ENCODE results near the gene PRR30. TPM values are rescaled to one million over a fixed set of nuclear protein-coding genes. Genes with fewer than 3 reads are reported as not detected.

Gene PRR30
- not detected in 2 replicates for total RNA-seq

DNA sequence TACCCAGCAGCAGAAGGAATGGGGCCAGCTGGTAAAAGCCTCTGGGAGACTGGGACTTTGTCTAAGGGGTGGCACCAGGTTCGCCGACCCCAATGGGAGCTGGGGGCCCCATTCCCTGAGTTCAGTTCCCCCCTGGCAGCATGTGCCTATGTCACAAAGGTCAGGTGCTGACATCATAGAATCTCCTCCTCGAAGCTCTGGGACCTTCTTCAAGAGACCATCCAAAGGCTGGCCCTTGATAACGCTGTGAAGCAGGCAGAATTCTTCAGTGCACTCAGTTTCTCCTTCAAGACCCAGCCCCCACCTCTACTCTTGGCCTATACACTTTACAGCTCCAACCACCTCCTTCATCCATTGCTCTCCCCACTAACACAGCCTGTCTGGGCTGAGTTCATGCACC lies at the start of gene PRR30:
PRR30 (minus strand) TSS at position 101 of the 400 bp plus-strand sequence. CDS start 1,081 bp downstream, outside the sequence.

DNA sequence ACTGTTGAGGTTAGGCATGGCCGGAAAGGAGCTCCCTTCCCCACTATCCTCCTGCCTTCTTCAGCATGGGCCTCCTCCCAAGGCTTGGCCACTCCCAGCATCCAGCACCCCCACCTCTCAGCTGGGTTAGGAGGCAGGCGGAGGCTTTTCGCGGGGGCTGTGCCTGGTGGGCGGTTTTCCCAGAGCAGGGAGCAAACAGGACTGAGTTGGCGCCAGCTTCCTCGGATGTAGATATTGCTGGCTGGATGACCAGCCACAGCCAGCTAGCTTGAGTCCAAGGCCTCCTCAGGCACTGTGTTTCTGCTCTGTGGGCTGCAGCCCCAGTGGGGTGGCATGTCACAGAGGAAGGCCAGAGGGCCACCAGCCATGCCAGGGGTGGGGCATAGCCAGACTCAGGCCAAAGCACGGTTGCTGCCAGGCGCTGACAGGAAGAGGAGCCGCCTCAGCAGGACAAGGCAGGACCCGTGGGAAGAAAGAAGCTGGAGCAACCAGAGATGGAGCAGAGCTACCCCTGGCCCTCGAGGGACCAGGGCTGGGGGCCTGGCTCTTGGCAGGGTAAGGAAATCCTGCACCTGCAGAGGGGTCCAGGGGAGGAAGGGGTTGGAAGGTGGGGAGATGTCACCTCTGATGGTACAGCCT lies 9.7 kb upstream of the PRR30 start, which contains the start of gene TCF23:
TCF23 (plus strand) TSS at position 204 of the 639 bp plus-strand sequence; CDS start at position 334, 130 bp downstream.

GRCh38 chr2:27133905-27134780 lies 5.1 kb downstream of the PRR30 start, which contains the start of gene PREB:
Gene PREB, minus strand, starts transcription at chr2:27134636. Its CDS starts 215 bp downstream, at chr2:27134421.

DNA sequence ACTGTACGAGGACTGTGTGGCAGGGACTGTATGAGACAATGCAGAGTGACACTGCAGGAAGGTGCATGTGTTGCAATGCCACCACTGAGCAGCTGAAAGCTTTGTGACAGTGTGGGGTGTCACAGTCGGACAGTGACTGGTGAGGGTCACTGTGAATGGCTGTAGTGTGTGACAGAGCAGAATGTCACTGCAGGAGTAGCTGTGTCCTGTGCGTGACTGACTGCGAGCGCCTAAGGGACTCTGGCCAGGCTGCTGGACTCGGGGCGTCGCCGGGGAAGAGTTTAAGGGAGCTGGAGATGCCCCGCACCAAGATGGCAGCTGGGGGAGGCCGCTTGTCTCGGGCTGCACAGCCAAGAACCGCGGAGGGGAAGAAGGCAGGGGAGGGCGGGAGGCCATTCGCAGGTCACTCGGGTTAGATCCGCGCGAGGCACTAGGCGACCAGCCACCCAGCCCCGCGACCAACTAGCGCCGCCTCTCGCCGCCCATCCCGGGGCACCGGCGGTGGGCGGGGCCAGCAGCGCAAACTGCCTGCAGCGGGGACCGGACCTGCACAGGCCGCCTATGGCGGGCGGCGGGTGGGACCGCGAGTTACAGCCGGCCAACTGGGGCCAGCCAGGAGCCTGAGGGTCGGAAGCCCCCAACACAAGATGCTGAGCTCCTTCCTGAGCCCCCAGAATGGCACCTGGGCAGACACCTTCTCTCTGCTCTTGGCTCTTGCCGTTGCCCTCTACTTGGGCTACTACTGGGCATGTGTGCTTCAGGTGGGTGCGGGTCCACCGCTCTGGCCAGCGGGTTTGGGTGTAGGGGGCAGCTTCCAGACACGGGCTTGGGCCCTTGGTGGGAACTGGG lies 15.7 kb downstream of the PRR30 start, which contains the start of gene ABHD1:
ABHD1 (plus strand) TSS at position 514 of the 849 bp plus-strand sequence; CDS start at position 648, 134 bp downstream.

GRCh38 chr2:27118525-27119329 lies 20.5 kb downstream of the PRR30 start, which contains the start of gene CGREF1:
Gene CGREF1, minus strand, starts transcription at chr2:27119128. Its CDS starts 14,762 bp downstream, at chr2:27104366.

Other genes with a start within 250 kb of the PRR30 start
- gene MAPRE3, start 168.8 kb downstream of the PRR30 start, total RNA-seq: 1.7 and 2.4 TPM in 2 replicates
- 7.9 and 15.4 TPM in 2 replicates for gene TMEM214, start 106.4 kb downstream of the PRR30 start, total RNA-seq
- gene AGBL5, start 87.7 kb downstream of the PRR30 start, total RNA-seq: 13.6 and 18.6 TPM in 2 replicates
- 308 and 345 TPM in 2 replicates for gene OST4, start 67.8 kb downstream of the PRR30 start, total RNA-seq
- 0.21 and 0.24 TPM in 2 replicates for gene EMILIN1, start 60.8 kb downstream of the PRR30 start, total RNA-seq
- gene KHK, start 52.6 kb downstream of the PRR30 start, total RNA-seq: 0.85 and 1.7 TPM in 2 replicates
- gene CGREF1, start 20.3 kb downstream of the PRR30 start, total RNA-seq: 8.7 TPM in 1 of 2 replicates, not detected in the other
- gene ABHD1, start 15.6 kb downstream of the PRR30 start, total RNA-seq: not detected in 2 replicates
- gene PREB, start 4.8 kb downstream of the PRR30 start, total RNA-seq: 35.0 and 43.6 TPM in 2 replicates
- not detected in 2 replicates for gene TCF23, start 9.6 kb upstream of the PRR30 start, total RNA-seq
- 267 and 280 TPM in 2 replicates for gene ATRAID, start 72.6 kb upstream of the PRR30 start, total RNA-seq
- gene SLC5A6, start 72.9 kb upstream of the PRR30 start, total RNA-seq: 26.9 and 34.7 TPM in 2 replicates
- 30.3 and 36.4 TPM in 2 replicates for gene CAD, start 78.0 kb upstream of the PRR30 start, total RNA-seq
- gene SLC30A3, start 123.6 kb upstream of the PRR30 start, total RNA-seq: not detected in 2 replicates
- not detected in 2 replicates for gene DNAJC5G, start 136.0 kb upstream of the PRR30 start, total RNA-seq
- 0.24 and 0.43 TPM in 2 replicates for gene TRIM54, start 143.0 kb upstream of the PRR30 start, total RNA-seq
- 0.48 and 0.85 TPM in 2 replicates for gene UCN, start 169.0 kb upstream of the PRR30 start, total RNA-seq
- 33.3 and 52.4 TPM in 2 replicates for gene MPV17, start 183.7 kb upstream of the PRR30 start, total RNA-seq
- 26.0 and 31.3 TPM in 2 replicates for gene GTF3C2, start 217.4 kb upstream of the PRR30 start, total RNA-seq
- 19.0 and 22.7 TPM in 2 replicates for gene EIF2B4, start 230.9 kb upstream of the PRR30 start, total RNA-seq
- gene SNX17, start 231.2 kb upstream of the PRR30 start, total RNA-seq: 125 and 136 TPM in 2 replicates
- gene ZNF513, start 241.3 kb upstream of the PRR30 start, total RNA-seq: 4.5 and 8.9 TPM in 2 replicates

Measured in tracheal epithelial cell (primary cell).